Measurements from ENCODE around the gene BPIFB6. TPM values are rescaled to one million over a fixed set of nuclear protein-coding genes. Genes with fewer than 3 reads are reported as not detected.

BPIFB6 gene
- total RNA-seq (not detected in 2 replicates), polyA plus RNA-seq (not detected in 2 replicates), polyA minus RNA-seq (ENCODE audit: low replicate concordance) (not detected in 2 replicates)
- not detected in 2 replicates for polyA plus RNA-seq (2012)

- no peaks in the 10 kb centered on the region for H3K79me2 ChIP-seq (ENCODE audit: control insufficient read depth, insufficient read depth, low read length)
- no peak within 1 kb of the TSS for H3K4me3 ChIP-seq (replicated peaks in 1 of 4; ENCODE audit: control extremely low read depth in 1 of 4, insufficient read depth in 1 of 4, low read depth in 3 of 4, low read length in 4 of 4)
- H3K4me1 ChIP-seq (ENCODE audit: control insufficient read depth, extremely low read depth, insufficient read depth, low read length), result no peaks in the 10 kb centered on the region
- H3K9me3 ChIP-seq (ENCODE audit: control insufficient read depth, insufficient read depth, low read depth, low read length), result no peaks in the 10 kb centered on the region
- TF ChIP-seq CTCF (conservative IDR thresholded peaks at IDR 0.05 in 1 of 2, IDR thresholded peaks at IDR 0.05 in 1 of 2; ENCODE audit: low read depth in 1 of 2, low read length in 2 of 2) (no peak), EZH2 (IDR thresholded peaks at IDR 0.05; ENCODE audit: low read length, missing control alignments) (no peak)
- H3K27me3 ChIP-seq (ENCODE audit: control insufficient read depth, insufficient read depth, low read length), result no peaks in the 10 kb centered on the region
- no peak within 1 kb of the TSS for H2AFZ ChIP-seq (ENCODE audit: low read length)
- DNase-seq (ENCODE audit: low read depth in 2 of 2), result no peak
- no peaks in the 10 kb centered on the region for H4K20me1 ChIP-seq (ENCODE audit: control insufficient read depth, extremely low read depth, insufficient read depth, low read length)
- H3K9ac ChIP-seq (ENCODE audit: insufficient read depth, low read length), result no peak within 1 kb of the TSS
- no peak within 1 kb of the TSS for H3K4me2 ChIP-seq (ENCODE audit: extremely low read depth, insufficient read depth, low read length)
- no peak within 1 kb of the TSS for H3K27ac ChIP-seq (ENCODE audit: insufficient read depth, low read length)
- H3K36me3 ChIP-seq (ENCODE audit: control insufficient read depth, insufficient read depth, low read length), result no peaks in the 10 kb centered on the region
Measured at GRCh38 chr20:33031531-33031930, at the start of gene BPIFB6. Gene BPIFB6 (plus strand): TSS chr20:33031648. CDS start chr20:33031648, 0 bp downstream.

GRCh38 chr20:32982617-32983458 lies 48.6 kb upstream of the BPIFB6 start:
- Histone ChIP-seq H3K9ac (ENCODE audit: insufficient read depth, low read length) (no peak overlapping the region), H3K4me1 (ENCODE audit: control insufficient read depth, extremely low read depth, insufficient read depth, low read length) (no peaks in the 10 kb centered on the region), H4K20me1 (ENCODE audit: control insufficient read depth, extremely low read depth, insufficient read depth, low read length) (no peaks in the 10 kb centered on the region), H3K27ac (ENCODE audit: insufficient read depth, low read length) (no peak overlapping the region), H3K36me3 (ENCODE audit: control insufficient read depth, insufficient read depth, low read length) (no peaks in the 10 kb centered on the region), H2AFZ (ENCODE audit: low read length) (no peak overlapping the region), H3K4me2 (ENCODE audit: extremely low read depth, insufficient read depth, low read length) (no peak overlapping the region), H3K79me2 (ENCODE audit: control insufficient read depth, insufficient read depth, low read length) (no peaks in the 10 kb centered on the region), H3K27me3 (ENCODE audit: control insufficient read depth, insufficient read depth, low read length) (no peaks in the 10 kb centered on the region), H3K4me3 (replicated peaks in 1 of 4; ENCODE audit: control extremely low read depth in 1 of 4, insufficient read depth in 1 of 4, low read depth in 3 of 4, low read length in 4 of 4) (no peak overlapping the region), H3K9me3 (ENCODE audit: control insufficient read depth, insufficient read depth, low read depth, low read length) (no peaks in the 10 kb centered on the region)
- no peak for TF ChIP-seq CTCF (conservative IDR thresholded peaks at IDR 0.05 in 1 of 2, IDR thresholded peaks at IDR 0.05 in 1 of 2; ENCODE audit: low read depth in 1 of 2, low read length in 2 of 2)
- no peak for TF ChIP-seq EZH2 (IDR thresholded peaks at IDR 0.05; ENCODE audit: low read length, missing control alignments)
- DNase-seq (ENCODE audit: low read depth in 2 of 2), result no peak

- Histone ChIP-seq H3K4me2 (ENCODE audit: extremely low read depth, insufficient read depth, low read length) (no peak overlapping the region), H3K36me3 (ENCODE audit: control insufficient read depth, insufficient read depth, low read length) (no peaks in the 10 kb centered on the region), H2AFZ (ENCODE audit: low read length) (no peak overlapping the region), H3K79me2 (ENCODE audit: control insufficient read depth, insufficient read depth, low read length) (no peaks in the 10 kb centered on the region), H3K4me3 (replicated peaks in 1 of 4; ENCODE audit: control extremely low read depth in 1 of 4, insufficient read depth in 1 of 4, low read depth in 3 of 4, low read length in 4 of 4) (no peak overlapping the region), H3K27ac (ENCODE audit: insufficient read depth, low read length) (no peak overlapping the region), H3K4me1 (ENCODE audit: control insufficient read depth, extremely low read depth, insufficient read depth, low read length) (no peaks in the 10 kb centered on the region), H4K20me1 (ENCODE audit: control insufficient read depth, extremely low read depth, insufficient read depth, low read length) (no peaks in the 10 kb centered on the region), H3K27me3 (ENCODE audit: control insufficient read depth, insufficient read depth, low read length) (no peaks in the 10 kb centered on the region), H3K9ac (ENCODE audit: insufficient read depth, low read length) (no peak overlapping the region), H3K9me3 (ENCODE audit: control insufficient read depth, insufficient read depth, low read depth, low read length) (no peaks in the 10 kb centered on the region)
- DNase-seq (ENCODE audit: low read depth in 2 of 2), result no peak
- no peak for TF ChIP-seq CTCF (conservative IDR thresholded peaks at IDR 0.05 in 1 of 2, IDR thresholded peaks at IDR 0.05 in 1 of 2; ENCODE audit: low read depth in 1 of 2, low read length in 2 of 2)
- no peak for TF ChIP-seq EZH2 (IDR thresholded peaks at IDR 0.05; ENCODE audit: low read length, missing control alignments)
Measured at GRCh38 chr20:32983459-32984112, 47.9 kb upstream of the BPIFB6 start.

All from fibroblast of lung (primary cell).